Smooth muscle cell (in vitro differentiated cells): ENCODE data around the gene KRTAP26-1. TPM values are rescaled to one million over a fixed set of nuclear protein-coding genes. Genes with fewer than 3 reads are reported as not detected.

ENCODE experiments used
- DNase-seq: peaks from one replicate; lab custom pipeline; 2025; ENCODE audit not compliant: unreplicated experiment; lab: John Stamatoyannopoulos, UW
- H2AFZ ChIP-seq: fragments of 200-600 bp; sonication (generic); 2 replicates; pipeline ENCODE4 v1.6.0; 2016; ENCODE audit warnings: antibody characterized with exemption, low read depth, mild to moderate bottlenecking
- H3F3A ChIP-seq: fragments of 200-600 bp; sonication (generic); 2 replicates; pipeline ENCODE4 v1.6.0; 2017; ENCODE audit warnings: antibody characterized with exemption, low read depth
- H3K27ac ChIP-seq: fragments of 200-600 bp; sonication (generic); 2 replicates; pipeline ENCODE4 v1.5.1; 2016; ENCODE audit warnings: low read depth, mild to moderate bottlenecking
- H3K27me3 ChIP-seq: fragments of 200-600 bp; sonication (generic); 2 replicates; pipeline ENCODE4 v1.6.1; 2016; ENCODE audit warnings: low read depth, mild to moderate bottlenecking
- H3K36me3 ChIP-seq: fragments of 200-600 bp; sonication (generic); 2 replicates; pipeline ENCODE4 v1.5.1; 2016; ENCODE audit warnings: low read depth
- H3K4me1 ChIP-seq: fragments of 200-600 bp; sonication (generic); 2 replicates; pipeline ENCODE4 v1.5.1; 2016; ENCODE audit warnings: low read depth
- H3K4me2 ChIP-seq: fragments of 200-600 bp; sonication (generic); 2 replicates; pipeline ENCODE4 v1.6.0; 2016; ENCODE audit warnings: mild to moderate bottlenecking
- H3K4me3 ChIP-seq: fragments of 200-600 bp; sonication (generic); 2 replicates; pipeline ENCODE4 v1.5.1; 2016; ENCODE audit warnings: mild to moderate bottlenecking
- H3K79me2 ChIP-seq: fragments of 200-600 bp; sonication (generic); 2 replicates; pipeline ENCODE4 v1.6.0; 2016; ENCODE audit warnings: low read depth, mild to moderate bottlenecking
- H3K9ac ChIP-seq: fragments of 200-600 bp; sonication (generic); 2 replicates; pipeline ENCODE4 v1.6.0; 2016; ENCODE audit warnings: low read depth
- H3K9me3 ChIP-seq: fragments of 200-600 bp; sonication (generic); replicated peaks from 2 replicates; pipeline ENCODE4 v1.5.1; 2016; ENCODE audit warnings: low read depth
- H4K20me1 ChIP-seq: fragments of 200-600 bp; sonication (generic); 2 replicates; pipeline ENCODE4 v1.6.0; 2016; ENCODE audit warnings: low read depth
- CTCF ChIP-seq: fragments of 200-600 bp; sonication (generic); IDR thresholded peaks from 2 replicates; pipeline ENCODE4 v1.5.1; 2017; ENCODE audit warnings: borderline replicate concordance, mild to moderate bottlenecking, antibody characterized with exemption; ENCODE audit not compliant: insufficient read depth, poor library complexity, severe bottlenecking
- WGBS: methylation state at CpG from one replicate; pipeline ENCODE4 v1.1.7; 2016; ENCODE audit warnings: low lambda C conversion rate; 5-methylcytosine and 5-hydroxymethylcytosine counted together
- polyA plus RNA-seq: library from polyadenylated mRNA; unstranded; fragments of >200 nt; fragmentation: Nextera tagmentation; extraction: Ambion mirVana; gene quantifications from 2 replicates; pipeline ENCODE4 v1.2.1, GENCODE V29; 2016
- small RNA-seq: library from RNA; depleted of rRNA; stranded (forward); fragments of <200 nt; gene quantifications from one replicate; pipeline ENCODE3, GENCODE V24; 2014
- total RNA-seq: library from RNA; depleted of rRNA; stranded (reverse); fragments of >200 nt; gene quantifications from 2 replicates; pipeline ENCODE4 v1.2.3, GENCODE V29; 2014

The KRTAP26-1 gene
- total and polyA plus RNA-seq, 2 experiments from 2014 or later, result not detected

GRCh38 chr21:30271611-30272010 lies 48.5 kb downstream of the KRTAP26-1 start:
- H3K4me3 ChIP-seq, result no peak overlapping the region
- no peaks in the 10 kb centered on the region for H3K79me2 ChIP-seq
- no peak overlapping the region for H3K9ac ChIP-seq
- H2AFZ ChIP-seq, result no peak overlapping the region
- no peak for TF ChIP-seq CTCF
- no peaks in the 10 kb centered on the region for H3K9me3 ChIP-seq
- no peaks in the 10 kb centered on the region for H3K27me3 ChIP-seq
- H3K27ac ChIP-seq, result no peak overlapping the region
- H3K4me2 ChIP-seq, result no peak overlapping the region
- no peaks in the 10 kb centered on the region for H4K20me1 ChIP-seq
- no peak for DNase-seq
- no peaks in the 10 kb centered on the region for H3K36me3 ChIP-seq
- no peaks in the 10 kb centered on the region for H3F3A ChIP-seq
- 68% methylated on average over 1 of the region's 1 CpG for WGBS
- H3K4me1 ChIP-seq, result no peaks in the 10 kb centered on the region

- Histone ChIP-seq H4K20me1 (no peaks in the 10 kb centered on the region), H3K9me3 (no peaks in the 10 kb centered on the region), H2AFZ (no peak overlapping the region), H3K4me1 (no peaks in the 10 kb centered on the region), H3K79me2 (no peaks in the 10 kb centered on the region), H3F3A (no peaks in the 10 kb centered on the region), H3K27ac (no peak overlapping the region), H3K4me2 (no peak overlapping the region), H3K27me3 (no peaks in the 10 kb centered on the region), H3K9ac (no peak overlapping the region), H3K36me3 (no peaks in the 10 kb centered on the region), H3K4me3 (no peak overlapping the region)
- TF ChIP-seq CTCF, result no peak
- no peak for DNase-seq
- 54% methylated on average over 5 of the region's 5 CpGs for WGBS
Observed at GRCh38 chr21:30271156-30271555, 49.0 kb downstream of the KRTAP26-1 start.

- Histone ChIP-seq H3K4me2 (no peak overlapping the region), H2AFZ (no peak overlapping the region), H3K27ac (no peak overlapping the region), H3K27me3 (no peaks in the 10 kb centered on the region), H3K79me2 (no peaks in the 10 kb centered on the region), H3K4me3 (no peak overlapping the region), H3F3A (no peaks in the 10 kb centered on the region), H3K36me3 (no peaks in the 10 kb centered on the region), H3K9ac (no peak overlapping the region), H3K4me1 (no peaks in the 10 kb centered on the region), H3K9me3 (no peaks in the 10 kb centered on the region), H4K20me1 (no peaks in the 10 kb centered on the region)
- no peak for TF ChIP-seq CTCF
- 73% methylated on average over 3 of the region's 3 CpGs for WGBS
- no peak for DNase-seq
Observed at GRCh38 chr21:30269803-30270530, 50.1 kb downstream of the KRTAP26-1 start.

Small RNA genes lying within 50 kb of the gene (small RNA-seq; reads per million reads assigned to genes)
- gene KRTAP23-1, result not detected

Other genes starting within 250 kb of the KRTAP26-1 start
- gene CLDN17, start 153.5 kb downstream of the KRTAP26-1 start, total RNA-seq, result not detected in 2 replicates
- gene CLDN17, start 153.5 kb downstream of the KRTAP26-1 start, polyA plus RNA-seq, result 1.8 TPM in 1 of 2 replicates, not detected in the other
- not detected in 2 replicates for gene CLDN8, start 104.2 kb downstream of the KRTAP26-1 start, total RNA-seq
- gene CLDN8, start 104.2 kb downstream of the KRTAP26-1 start, polyA plus RNA-seq, result not detected in 2 replicates
- gene KRTAP24-1, start 37.4 kb downstream of the KRTAP26-1 start, total RNA-seq, result not detected in 2 replicates
- not detected in 2 replicates for gene KRTAP24-1, start 37.4 kb downstream of the KRTAP26-1 start, polyA plus RNA-seq
- gene KRTAP25-1, start 30.8 kb downstream of the KRTAP26-1 start, total RNA-seq, result not detected in 2 replicates
- gene KRTAP25-1, start 30.8 kb downstream of the KRTAP26-1 start, polyA plus RNA-seq, result not detected in 2 replicates
- not detected in 2 replicates for gene KRTAP27-1, start 17.4 kb upstream of the KRTAP26-1 start, total RNA-seq
- not detected in 2 replicates for gene KRTAP27-1, start 17.4 kb upstream of the KRTAP26-1 start, polyA plus RNA-seq
- gene KRTAP23-1, start 28.3 kb upstream of the KRTAP26-1 start, total RNA-seq, result not detected in 2 replicates
- gene KRTAP23-1, start 28.3 kb upstream of the KRTAP26-1 start, polyA plus RNA-seq, result not detected in 2 replicates
- gene KRTAP13-2, start 52.0 kb upstream of the KRTAP26-1 start, total RNA-seq, result not detected in 2 replicates
- not detected in 2 replicates for gene KRTAP13-2, start 52.0 kb upstream of the KRTAP26-1 start, polyA plus RNA-seq
- gene KRTAP13-1, start 75.7 kb upstream of the KRTAP26-1 start, total RNA-seq, result not detected in 2 replicates
- gene KRTAP13-1, start 75.7 kb upstream of the KRTAP26-1 start, polyA plus RNA-seq, result not detected in 2 replicates
- gene KRTAP13-3, start 105.6 kb upstream of the KRTAP26-1 start, total RNA-seq, result not detected in 2 replicates
- gene KRTAP13-3, start 105.6 kb upstream of the KRTAP26-1 start, polyA plus RNA-seq, result not detected in 2 replicates
- not detected in 2 replicates for gene KRTAP13-4, start 109.9 kb upstream of the KRTAP26-1 start, total RNA-seq
- not detected in 2 replicates for gene KRTAP13-4, start 109.9 kb upstream of the KRTAP26-1 start, polyA plus RNA-seq
- not detected in 2 replicates for gene KRTAP15-1, start 120.0 kb upstream of the KRTAP26-1 start, total RNA-seq
- gene KRTAP15-1, start 120.0 kb upstream of the KRTAP26-1 start, polyA plus RNA-seq, result not detected in 2 replicates
- gene KRTAP19-1, start 160.1 kb upstream of the KRTAP26-1 start, total RNA-seq, result 0.72 TPM in 1 of 2 replicates, not detected in the other
- 1.9 TPM in 1 of 2 replicates, not detected in the other for gene KRTAP19-1, start 160.1 kb upstream of the KRTAP26-1 start, polyA plus RNA-seq
- gene KRTAP19-2, start 167.1 kb upstream of the KRTAP26-1 start, total RNA-seq, result not detected in 2 replicates
- gene KRTAP19-2, start 167.1 kb upstream of the KRTAP26-1 start, polyA plus RNA-seq, result not detected in 2 replicates
- not detected in 2 replicates for gene KRTAP19-3, start 171.7 kb upstream of the KRTAP26-1 start, total RNA-seq
- gene KRTAP19-3, start 171.7 kb upstream of the KRTAP26-1 start, polyA plus RNA-seq, result not detected in 2 replicates
- not detected in 2 replicates for gene KRTAP19-4, start 176.8 kb upstream of the KRTAP26-1 start, total RNA-seq
- not detected in 2 replicates for gene KRTAP19-4, start 176.8 kb upstream of the KRTAP26-1 start, polyA plus RNA-seq
- not detected in 2 replicates for gene KRTAP19-5, start 181.8 kb upstream of the KRTAP26-1 start, total RNA-seq
- not detected in 2 replicates for gene KRTAP19-5, start 181.8 kb upstream of the KRTAP26-1 start, polyA plus RNA-seq
- gene KRTAP19-6, start 221.5 kb upstream of the KRTAP26-1 start, total RNA-seq, result not detected in 2 replicates
- gene KRTAP19-6, start 221.5 kb upstream of the KRTAP26-1 start, polyA plus RNA-seq, result not detected in 2 replicates
- not detected in 2 replicates for gene KRTAP19-7, start 241.0 kb upstream of the KRTAP26-1 start, total RNA-seq
- not detected in 2 replicates for gene KRTAP19-7, start 241.0 kb upstream of the KRTAP26-1 start, polyA plus RNA-seq